Adipocyte (in vitro differentiated cells): ENCODE data around the gene TMEM126A.
"Not testable (repeated sequence)": the region's sequence is repeated elsewhere in the genome, so short reads cannot be mapped to it uniquely, and the experiment has no call there.

ENCODE experiments used
- DNase-seq: peaks from one replicate; pipeline ENCODE4 v3.0.0-alpha.2; 2015; ENCODE audit warnings: low read depth
- H3K27me3 ChIP-seq: replicated peaks from 2 replicates; pipeline ENCODE4 v1.7.0; 2013; ENCODE audit warnings: mild to moderate bottlenecking, low read length, moderate library complexity; ENCODE audit not compliant: control insufficient read depth, insufficient read depth
- H3K36me3 ChIP-seq: 2 replicates; pipeline ENCODE4 v1.7.0; 2013; ENCODE audit warnings: low read length, mild to moderate bottlenecking, moderate library complexity; ENCODE audit not compliant: control insufficient read depth, insufficient read depth, severe bottlenecking
- H3K4me1 ChIP-seq: 2 replicates; pipeline ENCODE4 v1.7.0; 2013; ENCODE audit warnings: mild to moderate bottlenecking, low read length, moderate library complexity; ENCODE audit not compliant: control insufficient read depth, insufficient read depth
- H3K4me3 ChIP-seq: 2 replicates; pipeline ENCODE4 v1.7.0; 2013; ENCODE audit warnings: mild to moderate bottlenecking, low read length, moderate library complexity
- H3K9ac ChIP-seq: 2 replicates; pipeline ENCODE4 v1.7.0; 2013; ENCODE audit warnings: mild to moderate bottlenecking, low read length, moderate library complexity
- H3K9me3 ChIP-seq: 2 replicates; pipeline ENCODE4 v1.7.0; 2013; ENCODE audit warnings: mild to moderate bottlenecking, low read length, moderate library complexity; ENCODE audit not compliant: control insufficient read depth

The TMEM126A gene

DNA sequence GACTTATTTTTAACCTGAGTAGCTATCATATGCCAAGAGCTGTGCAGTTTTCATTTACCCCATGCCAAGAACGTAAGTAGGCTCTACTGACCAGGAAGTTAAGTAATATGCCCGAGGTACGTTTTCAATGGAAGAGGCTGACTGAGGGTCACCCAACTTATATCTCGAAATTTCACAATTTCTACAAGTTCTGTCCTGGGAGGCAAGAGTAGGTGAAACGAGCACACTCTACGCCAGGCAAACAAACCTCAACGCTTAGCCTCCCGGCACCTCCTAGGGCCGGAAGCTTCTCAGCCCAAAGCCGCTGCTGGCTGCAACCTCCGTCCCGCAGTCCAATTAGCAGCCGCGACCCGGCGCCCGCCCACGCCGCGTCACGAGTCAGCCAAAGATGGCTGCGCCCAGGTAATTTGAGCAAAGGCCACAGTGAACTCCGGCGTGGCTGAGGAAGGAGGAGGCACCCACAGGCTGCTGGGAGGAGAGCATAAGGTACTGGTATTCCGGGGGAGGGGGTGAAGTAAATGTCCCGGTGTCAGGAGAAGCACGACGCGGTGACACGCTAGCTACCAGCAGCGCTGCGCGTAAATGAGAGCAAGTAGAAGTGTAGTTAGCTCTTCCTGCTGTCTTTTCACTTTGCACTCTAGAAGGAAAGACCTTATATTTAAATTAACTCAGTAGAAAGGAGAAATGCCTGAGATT, at the start of gene TMEM126A:
Gene TMEM126A (plus strand): TSS at position 364 of the 696 bp plus-strand sequence. CDS start 2,289 bp downstream, outside the sequence.
- no peaks in the 10 kb centered on the region for H3K27me3 ChIP-seq
- H3K36me3 ChIP-seq = peaks cover 20% of the 10 kb centered on the region
- H3K4me1 ChIP-seq = peaks cover 21% of the 10 kb centered on the region
- H3K9me3 ChIP-seq = no peaks in the 10 kb centered on the region
- H3K9ac ChIP-seq = peak within 1 kb of the TSS; percentile 87
- DNase-seq = peak; percentile 95
- H3K4me3 ChIP-seq = peak within 1 kb of the TSS; percentile 97

DNA sequence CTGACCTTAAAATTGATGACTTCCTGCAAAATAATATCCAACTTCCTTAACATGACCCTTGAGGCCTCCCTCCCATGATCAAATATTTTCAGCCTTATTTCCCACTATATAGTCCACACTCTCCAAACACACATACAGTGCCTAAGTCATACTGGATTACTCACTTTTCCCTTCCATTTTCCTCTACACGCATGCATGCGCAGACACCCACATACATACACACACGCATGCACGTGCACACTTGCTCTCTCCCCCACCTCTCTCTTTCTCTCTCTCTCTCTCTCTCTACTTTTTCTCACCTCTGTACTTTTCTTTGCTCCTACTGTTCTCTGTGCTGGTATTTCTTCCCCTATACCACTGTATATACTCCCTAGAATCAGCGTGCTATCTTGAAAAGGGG, 48.7 kb upstream of the TMEM126A start:
- H3K9me3 ChIP-seq = no peaks in the 10 kb centered on the region
- no peaks in the 10 kb centered on the region for H3K4me1 ChIP-seq
- H3K9ac ChIP-seq = no peak overlapping the region
- H3K27me3 ChIP-seq = no peaks in the 10 kb centered on the region
- H3K4me3 ChIP-seq = no peak overlapping the region
- DNase-seq = no peak
- no peaks in the 10 kb centered on the region for H3K36me3 ChIP-seq

DNA sequence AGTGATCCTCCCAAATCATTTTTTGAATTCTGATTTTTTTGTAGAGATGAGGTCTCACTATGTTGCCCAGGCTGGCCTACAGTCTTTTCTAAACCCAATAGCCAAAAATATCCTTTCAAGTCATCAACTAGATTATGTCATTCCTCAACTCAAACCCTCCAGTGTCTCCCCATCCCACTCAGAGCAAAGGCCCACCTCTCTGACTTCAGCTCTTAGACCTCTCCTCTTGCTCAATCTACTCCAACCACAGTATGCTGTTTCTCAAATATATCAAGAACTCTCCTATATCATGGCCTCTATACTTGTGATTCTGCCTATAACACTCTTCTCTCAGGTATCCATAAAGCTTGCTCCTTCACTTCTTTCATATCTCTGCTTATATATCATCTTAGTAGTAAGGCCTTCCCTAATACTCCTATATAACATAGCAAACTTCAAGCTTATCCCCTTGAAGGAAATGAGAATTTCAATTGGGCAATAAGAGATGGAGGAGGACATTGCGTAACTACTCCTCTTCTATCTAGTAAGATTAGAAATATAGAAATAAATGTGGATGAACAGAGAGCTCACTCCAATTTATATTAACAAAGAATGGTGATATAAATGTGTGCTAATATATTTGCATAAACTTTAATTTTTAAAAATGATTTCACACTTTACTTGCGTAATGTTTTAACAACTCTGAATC, 45.1 kb upstream of the TMEM126A start:
- DNase-seq = peak; percentile 31
- Histone ChIP-seq H3K9ac (no peak overlapping the region), H3K36me3 (no peaks in the 10 kb centered on the region), H3K9me3 (no peaks in the 10 kb centered on the region), H3K4me3 (no peak overlapping the region), H3K27me3 (no peaks in the 10 kb centered on the region), H3K4me1 (no peaks in the 10 kb centered on the region)

DNA sequence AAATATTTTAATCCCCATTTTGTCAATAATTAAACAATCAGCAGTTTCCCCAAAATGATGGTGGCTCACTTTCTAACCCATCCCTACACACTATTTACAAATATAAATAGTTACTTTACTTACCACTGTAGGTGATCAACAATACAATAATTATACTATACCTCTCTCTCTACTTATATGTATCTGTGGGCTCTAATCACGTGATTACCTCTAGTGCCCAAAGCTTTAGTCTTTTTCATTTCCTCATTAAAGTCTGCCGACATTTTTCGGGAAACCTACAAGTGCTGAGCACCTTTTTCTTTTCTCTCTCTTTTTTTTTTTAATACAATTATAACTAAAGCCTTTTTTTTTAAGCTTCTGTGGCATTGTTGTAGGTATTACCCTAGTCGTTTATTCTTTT, 44.5 kb upstream of the TMEM126A start:
- Histone ChIP-seq H3K27me3 (no peaks in the 10 kb centered on the region), H3K4me1 (no peaks in the 10 kb centered on the region), H3K4me3 (no peak overlapping the region), H3K9me3 (no peaks in the 10 kb centered on the region), H3K9ac (no peak overlapping the region), H3K36me3 (no peaks in the 10 kb centered on the region)
- DNase-seq = no peak

DNA sequence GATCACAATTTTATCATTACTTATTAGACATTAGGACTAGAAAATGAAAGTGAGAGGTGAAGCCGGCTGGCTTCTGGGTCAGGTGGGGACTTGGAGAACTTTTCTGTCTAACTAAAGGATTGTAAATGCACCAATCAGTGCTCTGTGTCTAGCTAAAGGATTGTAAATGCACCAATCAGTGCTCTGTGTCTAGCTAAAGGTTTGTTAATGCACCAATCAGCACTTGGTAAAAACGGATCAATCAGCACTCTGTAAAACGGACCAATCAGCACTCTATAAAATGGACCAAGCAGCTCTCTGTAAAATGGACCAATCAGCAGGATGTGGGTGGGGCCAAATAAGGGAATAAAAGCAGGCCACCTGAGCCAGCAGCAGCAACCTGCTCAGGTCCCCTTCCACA, 41.5 kb upstream of the TMEM126A start:
- not testable (repeated sequence) for H3K9me3 ChIP-seq, H3K36me3 ChIP-seq, H3K9ac ChIP-seq, H3K4me3 ChIP-seq, DNase-seq, H3K4me1 ChIP-seq, H3K27me3 ChIP-seq

DNA sequence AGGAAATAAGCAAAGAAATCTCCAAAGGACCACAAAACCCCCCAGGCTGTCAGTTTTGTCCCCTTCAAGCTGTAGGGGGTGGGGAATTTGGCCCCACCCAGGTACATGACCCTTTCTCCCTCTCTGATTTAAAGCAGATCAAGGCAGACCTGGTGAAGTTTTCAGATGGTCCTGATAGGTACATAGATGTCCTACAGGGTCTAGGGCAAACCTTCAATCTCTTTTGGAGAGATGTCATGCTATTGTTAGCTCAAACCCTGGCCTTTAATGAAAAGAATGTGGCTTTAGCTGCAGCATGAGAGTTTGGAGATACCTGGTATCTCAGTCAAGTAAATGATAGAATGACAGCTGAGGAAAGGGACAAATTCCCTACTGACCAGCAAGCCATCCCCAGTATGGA, 39.1 kb upstream of the TMEM126A start:
- not testable (repeated sequence) for H3K4me1 ChIP-seq, DNase-seq, H3K27me3 ChIP-seq, H3K9ac ChIP-seq, H3K36me3 ChIP-seq, H3K9me3 ChIP-seq, H3K4me3 ChIP-seq

DNA sequence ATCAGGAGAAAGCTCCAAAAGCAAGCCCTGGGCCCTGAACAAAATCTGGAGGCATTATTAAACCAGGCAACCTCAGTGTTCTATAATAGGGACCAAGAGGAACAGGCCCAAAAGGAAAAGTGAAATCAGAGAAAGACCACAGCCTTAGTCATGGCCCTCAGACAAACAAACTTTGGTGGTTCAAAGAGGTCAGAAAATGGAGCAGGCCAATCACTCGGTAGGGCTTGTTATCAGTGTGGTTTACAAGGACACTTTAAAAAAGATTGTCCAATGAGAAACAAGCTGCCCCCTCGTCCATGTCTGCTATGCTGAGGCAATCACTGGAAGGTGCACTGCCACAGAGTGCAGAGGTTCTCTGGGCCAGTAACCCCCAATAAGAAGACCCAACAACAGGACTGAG, 38.5 kb upstream of the TMEM126A start:
- H3K9me3 ChIP-seq, H3K4me3 ChIP-seq, H3K4me1 ChIP-seq, H3K27me3 ChIP-seq, H3K36me3 ChIP-seq, DNase-seq, H3K9ac ChIP-seq: not testable (repeated sequence)

DNA sequence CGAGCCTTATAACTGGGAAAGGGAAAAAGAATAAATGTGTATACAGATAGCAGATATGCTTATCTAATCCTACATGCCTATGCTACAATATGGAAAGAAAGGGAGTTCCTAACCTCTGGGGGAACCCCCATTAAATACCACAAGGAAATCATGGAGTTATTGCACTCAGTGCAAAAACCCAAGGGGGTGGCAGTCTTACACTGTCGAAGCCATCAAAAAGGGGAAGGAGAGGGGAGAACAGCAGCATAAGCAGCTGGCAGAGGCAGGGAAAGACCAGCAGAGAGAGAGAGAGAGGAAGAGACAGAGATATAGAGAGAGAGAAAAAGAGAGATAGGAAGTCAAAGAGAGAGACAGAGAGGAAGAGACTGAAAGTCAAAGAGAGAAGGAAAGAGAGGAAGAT, 36.1 kb upstream of the TMEM126A start:
- H3K4me3 ChIP-seq = not testable (repeated sequence)

DNA sequence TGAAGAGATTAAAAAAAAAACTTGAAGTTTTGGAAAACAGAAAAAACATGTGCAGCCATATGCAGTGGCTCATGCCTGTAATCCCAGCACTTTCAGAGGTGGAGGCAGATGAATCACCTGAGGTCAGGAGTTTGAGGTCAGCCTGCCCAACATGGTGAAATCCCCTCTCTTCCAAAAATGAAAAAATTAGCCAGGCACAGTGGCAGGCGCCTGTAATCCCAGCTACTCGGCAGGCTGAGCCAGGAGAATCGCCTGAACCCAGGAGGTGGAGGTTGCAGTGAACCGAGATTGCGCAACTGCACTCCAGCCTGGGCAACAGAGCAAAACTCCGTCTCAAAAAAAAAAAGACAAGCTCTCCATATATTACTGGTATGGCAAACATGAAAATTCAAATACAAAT, 28.3 kb upstream of the TMEM126A start:
- Histone ChIP-seq H3K9me3 (no peaks in the 10 kb centered on the region), H3K9ac (no peak overlapping the region), H3K36me3 (no peaks in the 10 kb centered on the region), H3K4me3 (no peak overlapping the region), H3K27me3 (no peaks in the 10 kb centered on the region), H3K4me1 (no peaks in the 10 kb centered on the region)
- no peak for DNase-seq

More for the DNA sequence above, 36.1 kb upstream of the TMEM126A start:
- not testable (repeated sequence) for H3K36me3 ChIP-seq, H3K9me3 ChIP-seq, DNase-seq, H3K27me3 ChIP-seq, H3K4me1 ChIP-seq, H3K9ac ChIP-seq

DNA sequence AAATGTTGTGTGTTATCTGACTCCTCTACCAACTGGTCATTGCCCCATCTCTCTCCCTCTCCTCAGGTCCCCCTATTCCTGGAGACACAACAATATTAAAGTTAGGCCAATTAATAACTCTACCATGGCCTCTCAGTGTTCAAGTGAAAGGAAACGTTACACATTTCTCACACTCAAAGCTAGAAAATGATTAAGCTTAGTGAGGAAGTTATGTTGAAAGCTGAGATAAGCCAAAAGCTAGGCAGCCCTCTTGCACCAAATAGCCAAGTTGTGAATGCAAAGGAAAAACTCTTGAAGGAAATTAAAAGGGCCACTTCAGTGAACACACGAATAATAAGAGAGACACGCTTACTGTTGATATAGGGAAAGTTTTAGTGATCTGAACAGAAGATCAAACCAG, 27.5 kb upstream of the TMEM126A start:
- Histone ChIP-seq H3K9ac (no peak overlapping the region), H3K4me3 (no peak overlapping the region), H3K36me3 (no peaks in the 10 kb centered on the region), H3K4me1 (no peaks in the 10 kb centered on the region), H3K9me3 (no peaks in the 10 kb centered on the region), H3K27me3 (no peaks in the 10 kb centered on the region)
- DNase-seq = no peak

DNA sequence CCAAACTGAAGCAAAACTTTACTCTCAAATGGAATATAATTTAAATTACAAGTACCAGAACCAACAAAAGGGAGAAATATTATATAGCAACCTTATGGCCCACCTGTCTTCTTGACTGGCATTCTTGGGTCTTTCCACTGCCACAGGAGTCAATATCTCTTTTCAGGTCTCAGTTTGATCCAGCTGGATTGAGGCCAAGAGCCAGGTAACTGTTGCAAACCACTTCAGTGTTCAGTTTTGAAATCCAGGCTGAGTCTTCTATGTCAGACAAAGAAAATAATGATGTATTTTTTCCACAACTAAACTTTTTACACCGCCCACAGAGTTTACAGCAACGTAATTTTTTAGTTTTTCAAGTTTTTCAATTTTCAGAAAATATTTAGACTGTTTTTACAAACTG, 21.3 kb upstream of the TMEM126A start:
- Histone ChIP-seq H3K4me1 (peaks cover 18% of the 10 kb centered on the region), H3K9ac (peak overlapping the region; percentile 90), H3K27me3 (no peaks in the 10 kb centered on the region), H3K4me3 (peak overlapping the region; percentile 97), H3K9me3 (no peaks in the 10 kb centered on the region), H3K36me3 (no peaks in the 10 kb centered on the region)
- peak; percentile 17 for DNase-seq
